NCI-H82 treated with DMSO at 0.1 percent for 48 hours (cell line): ENCODE data around the gene CEND1.

ENCODE experiments used
- DNase-seq: peaks from one replicate; lab custom pipeline; 2025; ENCODE audit not compliant: unreplicated experiment; lab: John Stamatoyannopoulos, UW

CEND1 gene

GRCh38 chr11:813072-813455 is 23.2 kb upstream of the CEND1 start:
- DNase-seq = no peak

DNA sequence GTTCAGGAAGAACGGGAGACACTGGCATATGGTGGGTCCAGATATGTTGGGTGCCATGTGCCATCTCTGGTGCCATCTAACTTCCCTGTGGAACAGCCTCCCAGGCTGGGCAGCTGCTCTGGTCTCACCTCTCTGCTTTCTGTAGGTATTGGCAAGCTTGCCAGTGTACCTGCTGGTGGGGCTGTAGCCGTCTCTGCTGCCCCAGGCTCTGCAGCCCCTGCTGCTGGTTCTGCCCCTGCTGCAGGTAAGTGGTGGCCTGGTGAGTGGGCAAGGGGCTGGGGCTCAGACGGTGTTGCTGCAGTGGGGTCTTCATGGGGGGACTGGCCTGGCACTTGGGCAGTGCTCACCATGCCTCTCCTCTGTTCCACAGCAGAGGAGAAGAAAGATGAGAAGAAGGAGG is 22.5 kb upstream of the CEND1 start:
- no peak for DNase-seq

GRCh38 chr11:811446-812245 is 21.8 kb upstream of the CEND1 start:
- DNase-seq = no peak

DNA sequence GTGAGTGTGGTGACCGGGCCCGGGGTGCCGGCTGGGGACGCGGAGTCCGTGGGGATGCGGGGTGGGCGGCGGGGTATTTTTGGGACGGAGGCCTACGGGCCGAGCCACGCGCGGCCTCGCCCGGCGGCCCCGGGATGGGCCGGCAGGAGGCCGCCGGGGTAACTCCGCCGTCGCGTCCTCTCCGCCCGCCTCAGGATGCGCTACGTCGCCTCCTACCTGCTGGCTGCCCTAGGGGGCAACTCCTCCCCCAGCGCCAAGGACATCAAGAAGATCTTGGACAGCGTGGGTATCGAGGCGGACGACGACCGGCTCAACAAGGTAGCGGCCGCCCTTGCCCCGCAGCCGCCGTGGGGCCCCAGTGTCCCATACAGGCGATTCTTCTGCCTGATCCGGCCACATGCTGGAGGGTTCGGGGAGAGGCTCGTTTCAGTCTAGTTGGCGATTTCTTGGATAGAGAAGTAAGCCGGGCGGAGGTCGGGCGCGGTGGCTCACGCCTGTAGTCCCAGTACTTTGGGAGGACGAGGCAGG is 20.2 kb upstream of the CEND1 start:
- DNase-seq = no peak

- peak; percentile 77 for DNase-seq
Observed at GRCh38 chr11:809287-810039, 19.6 kb upstream of the CEND1 start, which contains the start of gene RPLP2. Gene RPLP2, plus strand, starts transcription at chr11:809967. Its CDS starts 268 bp downstream, at chr11:810235.

DNA sequence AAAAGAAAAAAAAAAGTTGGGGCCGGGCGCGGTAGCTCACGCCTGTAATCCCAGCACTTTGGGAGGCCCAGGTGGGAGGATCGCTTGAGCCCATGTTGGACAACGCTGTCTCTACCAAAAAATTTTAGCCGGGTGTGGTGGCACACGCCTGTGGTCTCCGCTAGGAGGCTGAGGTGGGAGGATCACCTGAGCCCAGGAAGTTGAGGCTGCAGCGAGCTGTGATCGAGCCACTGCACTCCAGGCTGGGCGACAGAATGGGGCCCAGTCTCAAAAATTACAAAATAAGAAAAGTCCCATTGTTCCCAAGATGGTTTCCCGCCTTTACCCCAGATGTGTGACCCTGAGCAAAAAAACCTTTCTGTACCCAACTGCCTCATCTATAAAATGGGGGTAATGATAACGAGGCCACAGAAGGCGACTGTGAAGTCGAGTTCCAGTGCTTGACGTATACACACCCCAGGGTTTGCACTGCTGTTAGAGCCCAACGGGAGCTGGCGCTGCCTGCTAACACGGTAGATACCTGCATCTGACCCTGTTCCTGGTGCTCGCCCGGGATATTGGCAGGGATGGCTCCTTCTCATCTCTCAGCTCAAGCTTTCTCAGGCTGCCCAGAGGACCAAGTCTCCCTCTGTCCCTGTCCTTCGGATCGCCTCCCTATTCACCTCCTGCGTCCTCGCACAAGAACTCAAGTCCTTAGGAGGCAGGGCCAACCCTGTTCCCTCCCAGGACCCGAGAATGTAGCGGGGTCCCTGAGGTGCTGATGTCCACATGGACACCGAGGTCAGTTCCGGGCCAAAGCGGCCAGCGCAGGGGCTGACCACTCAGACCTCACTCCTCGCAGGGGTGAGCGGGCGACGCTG is 18.8 kb upstream of the CEND1 start:
- DNase-seq = no peak

- DNase-seq = no peak
Observed at GRCh38 chr11:804599-804964, 14.7 kb upstream of the CEND1 start.

DNA sequence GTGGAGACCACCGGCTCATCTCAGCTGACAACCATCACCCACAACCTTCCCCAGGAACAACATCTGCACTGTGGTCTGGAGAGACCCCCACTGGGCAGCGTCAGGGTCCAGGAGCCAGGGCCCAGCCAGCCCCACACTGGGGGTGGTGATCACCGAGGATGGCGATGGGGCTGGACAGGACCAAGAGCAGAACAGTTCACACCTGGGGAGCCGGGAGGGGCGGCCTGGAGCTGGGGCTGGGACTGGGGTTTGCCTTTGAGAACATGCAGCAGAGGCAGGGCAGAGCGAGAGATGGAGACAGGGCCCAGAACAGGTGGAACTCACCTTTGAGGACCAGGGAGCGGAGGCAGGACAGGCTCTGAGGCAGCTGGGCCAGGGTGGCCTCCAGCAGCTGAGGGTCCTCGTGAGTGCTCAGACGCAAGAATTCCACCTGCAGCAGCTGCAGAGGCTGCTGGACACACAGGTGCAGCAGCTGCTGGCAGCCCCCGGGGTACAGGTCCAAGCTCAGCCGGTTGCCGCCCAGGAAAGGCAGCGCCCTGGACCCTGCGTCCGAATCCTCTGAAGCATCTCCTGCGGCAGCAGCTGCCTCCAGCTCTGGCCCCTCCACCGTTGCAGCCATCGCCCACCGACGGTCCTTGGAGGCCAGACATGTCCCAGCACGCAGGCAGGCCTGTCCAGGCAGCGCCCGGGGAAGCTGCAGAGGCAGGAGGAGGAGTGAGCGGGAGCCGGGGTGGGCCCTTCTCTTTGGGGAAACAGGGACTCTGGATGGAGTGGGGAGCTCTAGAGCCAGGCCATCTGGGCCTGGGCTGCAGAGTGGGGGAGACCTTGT is 14.1 kb upstream of the CEND1 start:
- no peak for DNase-seq

GRCh38 chr11:803467-803742 is 13.5 kb upstream of the CEND1 start:
- no peak for DNase-seq

- DNase-seq = no peak
Observed at GRCh38 chr11:802693-803466, 13.0 kb upstream of the CEND1 start.

DNA sequence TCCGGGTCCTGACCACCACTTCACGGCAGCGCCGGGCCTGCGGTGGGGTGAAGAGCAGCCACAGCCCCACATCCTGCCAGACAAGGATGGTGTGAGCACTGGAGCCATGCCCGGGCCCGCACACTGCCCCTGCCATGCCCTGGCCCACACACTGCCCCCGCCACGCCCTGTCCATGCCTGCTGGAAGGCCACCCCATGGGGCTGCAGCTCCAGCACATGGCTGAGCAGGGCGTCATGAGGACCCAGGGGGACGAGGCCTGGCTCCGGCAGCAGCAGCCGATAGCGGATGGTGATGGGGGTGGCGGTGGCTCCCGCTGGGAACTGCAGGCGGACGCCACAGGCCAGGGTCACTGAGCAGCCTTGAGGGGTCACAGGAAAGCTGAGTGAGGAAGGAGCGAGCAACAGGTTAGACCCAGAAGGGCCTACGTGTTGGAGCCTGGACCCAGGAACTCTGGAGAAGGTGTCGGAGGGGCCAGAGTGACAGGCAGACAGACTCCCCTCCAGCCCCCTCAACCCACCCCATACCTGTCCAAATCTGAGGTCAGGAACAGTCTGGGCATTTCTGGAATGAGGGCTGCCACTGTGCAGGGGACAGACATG is 12.2 kb upstream of the CEND1 start:
- DNase-seq = no peak

- no peak for DNase-seq
Observed at GRCh38 chr11:801097-801780, 11.3 kb upstream of the CEND1 start.

- no peak for DNase-seq
Observed at GRCh38 chr11:800473-800872, 10.6 kb upstream of the CEND1 start.

DNA sequence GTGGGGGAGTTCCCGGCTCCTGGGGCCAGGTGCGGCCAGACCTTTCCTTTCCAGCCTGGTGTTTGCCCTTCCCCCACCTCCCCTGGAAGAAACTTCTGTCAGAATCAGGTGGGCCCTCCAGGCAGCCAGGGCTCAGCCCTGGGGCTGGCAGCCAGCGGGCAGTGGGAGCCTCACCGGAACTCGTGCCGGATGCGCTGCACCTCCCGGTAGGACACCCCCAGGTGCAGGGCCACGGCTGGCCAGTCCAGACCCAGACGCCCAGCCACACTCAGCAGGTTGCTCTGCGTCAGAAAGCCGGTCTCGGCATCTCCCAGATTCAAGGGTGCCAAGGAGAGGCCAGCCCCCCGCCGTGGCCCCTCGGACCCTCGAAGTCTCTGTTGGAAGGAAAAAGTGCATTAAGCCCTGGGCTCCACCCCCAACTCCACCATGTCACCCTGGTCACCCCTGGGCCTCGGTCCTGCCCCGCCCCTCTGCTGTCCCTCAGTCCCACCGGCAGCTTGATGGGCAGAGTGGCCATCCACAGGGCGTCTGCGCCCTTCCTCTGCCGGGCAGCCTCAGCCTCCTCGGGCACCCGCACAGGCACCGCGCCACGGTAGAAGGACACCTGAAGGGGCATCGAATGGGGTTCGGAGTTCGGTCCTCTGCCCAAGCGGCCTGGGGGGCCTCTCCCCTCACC is 9.9 kb upstream of the CEND1 start:
- no peak for DNase-seq

GRCh38 chr11:798093-798713 is 8.3 kb upstream of the CEND1 start, which contains the start of gene SLC25A22:
Gene SLC25A22, minus strand, starts transcription at chr11:798281. Its CDS starts 3,275 bp downstream, at chr11:795006.
- peak; percentile 15 for DNase-seq

DNA sequence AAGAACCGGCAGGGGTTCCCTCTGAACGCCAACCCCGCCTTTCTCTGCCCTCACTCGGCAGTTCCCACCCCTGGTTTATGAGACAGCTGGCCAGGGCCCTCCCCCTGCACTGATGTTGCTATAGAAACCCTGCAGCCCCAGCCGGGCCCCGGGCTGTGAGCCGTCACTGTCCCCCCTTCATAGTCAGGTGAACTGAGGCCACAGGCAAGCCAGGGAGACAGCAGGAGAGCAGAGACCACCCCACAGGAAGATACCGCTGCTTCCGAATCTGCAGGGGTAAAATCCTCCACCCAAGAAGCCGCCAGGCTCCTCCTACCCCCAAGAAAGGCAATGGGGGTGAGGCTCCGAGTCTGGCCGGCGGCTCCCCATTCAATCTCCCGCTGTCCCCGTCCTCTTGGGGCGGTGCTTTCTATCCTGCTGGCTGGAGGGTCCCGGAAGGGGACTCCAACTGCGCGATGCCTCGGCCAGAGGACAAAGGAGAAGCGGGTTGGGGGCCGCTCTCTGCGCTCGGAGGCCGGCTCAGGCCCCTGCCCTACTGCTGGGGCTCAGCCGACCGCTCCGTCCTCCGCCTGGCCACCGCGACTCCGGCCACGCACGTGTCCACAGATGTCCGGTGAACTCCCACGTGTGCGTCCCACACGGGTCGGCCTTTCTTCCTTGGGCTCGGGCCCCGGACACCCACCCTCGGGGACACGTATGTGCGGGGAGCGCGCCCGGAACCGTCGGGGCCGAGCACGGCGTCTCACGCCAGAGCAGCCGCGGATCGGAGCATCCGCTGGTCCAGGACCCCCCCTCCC is 7.6 kb upstream of the CEND1 start:
- DNase-seq = peak; percentile 65
